SK-N-SH (cell line): Measurements from ENCODE around the gene SRD5A2. TPM values are rescaled to one million over a fixed set of nuclear protein-coding genes. Genes with fewer than 3 reads are reported as not detected.

ENCODE experiments used
- CTCF ChIA-PET: fragments of 300-600, 350-600 bp; formaldehyde crosslinking; extraction: SDS; loops from one replicate; lab custom pipeline; 2021; lab: Yijun Ruan, JAX
- POLR2A ChIA-PET: fragments of 350-600 bp; sonication (Branson Sonifier 250); formaldehyde crosslinking; extraction: SDS; loops from one replicate; lab custom pipeline; 2020; ENCODE audit warnings: antibody characterized with exemption, inconsistent platforms; lab: Yijun Ruan, JAX
- DNase-seq: peaks from one replicate; pipeline ENCODE4 v3.0.0; 2012
- H2AFZ ChIP-seq: fragments of 200-600 bp; sonication (generic); 2 replicates; pipeline ENCODE4 v1.8.1; 2016; ENCODE audit warnings: antibody characterized with exemption, mild to moderate bottlenecking, low read depth
- H3F3A ChIP-seq: fragments of 200-600 bp; sonication (generic); replicated peaks from 2 replicates; pipeline ENCODE3; 2016; ENCODE audit warnings: antibody characterized with exemption, mild to moderate bottlenecking; ENCODE audit not compliant: insufficient read depth
- H3K27ac ChIP-seq, 2 experiments: fragments of 200-500 bp in 1 of 2; fragments of 200-600 bp in 1 of 2; sonication (Bioruptor generic) in 1 of 2; sonication (generic), shearing (Covaris generic) in 1 of 2; 2 replicates each; pipeline versions ENCODE4 v1.5.1 to v1.6.1; 2014 to 2016; ENCODE audit warnings: low read depth in 2 of 2, inconsistent platforms in 1 of 2, low read length in 1 of 2, mild to moderate bottlenecking in 1 of 2, mixed read lengths in 1 of 2
- H3K27me3 ChIP-seq: fragments of 200-600 bp; sonication (generic), shearing (Covaris generic); 2 replicates; pipeline ENCODE4 v1.6.1; 2016; ENCODE audit warnings: mixed run types; ENCODE audit not compliant: insufficient read depth
- H3K36me3 ChIP-seq, 2 experiments: fragments of 200-500 bp in 1 of 2; fragments of 200-600 bp in 1 of 2; sonication (Bioruptor generic) in 1 of 2; sonication (generic) in 1 of 2; replicated peaks in 1 of 2; 2 replicates each; pipeline versions ENCODE3 to v1.5.1; 2014 to 2016; ENCODE audit warnings: low read length in 1 of 2, mild to moderate bottlenecking in 1 of 2; ENCODE audit not compliant: insufficient read depth in 2 of 2, control insufficient read depth in 1 of 2
- H3K4me1 ChIP-seq, 2 experiments: fragments of 200-500 bp in 1 of 2; fragments of 200-600 bp in 1 of 2; sonication (Bioruptor generic) in 1 of 2; sonication (generic), shearing (Covaris generic) in 1 of 2; 2 replicates each; pipeline versions ENCODE4 v1.5.1 to v1.6.1; 2014 to 2016; ENCODE audit warnings: low read depth in 1 of 2, low read length in 1 of 2, mixed run types in 1 of 2; ENCODE audit not compliant: insufficient read depth in 2 of 2, control insufficient read depth in 1 of 2
- H3K4me2 ChIP-seq: fragments of 200-600 bp; sonication (generic), shearing (Covaris generic); 2 replicates; pipeline ENCODE4 v1.6.1; 2017; ENCODE audit warnings: mixed run types
- H3K4me3 ChIP-seq, 2 experiments: fragments of 200-500 bp in 1 of 2; fragments of 200-600 bp in 1 of 2; sonication (Bioruptor generic) in 1 of 2; sonication (generic), shearing (Covaris generic) in 1 of 2; 2 replicates each; pipeline versions ENCODE4 v1.5.1 to v1.8.1; 2014 to 2016; ENCODE audit warnings: low read depth in 2 of 2, inconsistent platforms in 1 of 2, low read length in 1 of 2, mild to moderate bottlenecking in 1 of 2, mixed read lengths in 1 of 2, moderate library complexity in 1 of 2
- H3K79me2 ChIP-seq: fragments of 200-600 bp; sonication (generic); 2 replicates; pipeline ENCODE4 v1.8.1; 2017; ENCODE audit warnings: mild to moderate bottlenecking; ENCODE audit not compliant: insufficient read depth
- H3K9ac ChIP-seq: fragments of 200-600 bp; sonication (generic); 2 replicates; pipeline ENCODE4 v1.6.1; 2017; ENCODE audit warnings: mixed run types
- H3K9me2 ChIP-seq: fragments of 200-600 bp; sonication (generic); 2 replicates; pipeline ENCODE4 v1.6.1; 2017; ENCODE audit warnings: mixed run types
- H3K9me3 ChIP-seq: fragments of 200-600 bp; sonication (generic); 2 replicates; pipeline ENCODE4 v1.6.1; 2017; ENCODE audit warnings: mixed run types, mild to moderate bottlenecking, moderate library complexity
- H4K20me1 ChIP-seq: fragments of 200-600 bp; sonication (generic); 2 replicates; pipeline ENCODE4 v1.6.1; 2017; ENCODE audit warnings: mild to moderate bottlenecking, mixed run types; ENCODE audit not compliant: insufficient read depth
- CHD2 ChIP-seq: fragments of 150-350 bp; IDR thresholded peaks from 2 replicates; pipeline ENCODE4 v1.6.1; 2018; ENCODE audit warnings: low read length; ENCODE audit not compliant: partially characterized antibody
- ELF1 ChIP-seq: IDR thresholded peaks from 2 replicates; pipeline ENCODE4 v1.4.0; 2012
- EP300 ChIP-seq, 2 experiments: IDR thresholded peaks; 2 replicates each; pipeline versions ENCODE4 v1.4.0 to v1.6.1; 2012; ENCODE audit warnings: borderline replicate concordance in 1 of 2, low read depth in 1 of 2, low read length in 1 of 2
- FOSL2 ChIP-seq: IDR thresholded peaks from 2 replicates; pipeline ENCODE4 v1.4.0; 2012; ENCODE audit warnings: low read depth, mild to moderate bottlenecking, moderate library complexity, borderline replicate concordance
- FOXJ3 ChIP-seq: sonication (generic); formaldehyde crosslinking; IDR thresholded peaks from 2 replicates; pipeline ENCODE4 v1.5.1; 2020; ENCODE audit warnings: mild to moderate bottlenecking, missing genetic modification reagents
- GABPA ChIP-seq: IDR thresholded peaks from 2 replicates; pipeline ENCODE4 v1.4.0; 2012; ENCODE audit warnings: low read depth, mild to moderate bottlenecking
- GATA2 ChIP-seq: sonication (generic); formaldehyde crosslinking; IDR thresholded peaks from 2 replicates; pipeline ENCODE4 v1.5.0; 2020; ENCODE audit warnings: mild to moderate bottlenecking, missing genetic modification reagents
- MAX ChIP-seq: IDR thresholded peaks from 2 replicates; pipeline ENCODE4 v1.4.0; 2012; ENCODE audit warnings: low read depth
- PBX3 ChIP-seq: IDR thresholded peaks from 2 replicates; pipeline ENCODE4; 2012
- POLR2AphosphoS5 ChIP-seq: IDR thresholded peaks from 2 replicates; pipeline ENCODE4 v1.6.1; 2012; ENCODE audit warnings: low read depth, low read length
- RAD21 ChIP-seq: IDR thresholded peaks from 2 replicates; pipeline ENCODE4 v1.6.1; 2012; ENCODE audit warnings: mild to moderate bottlenecking, low read length
- RFX5 ChIP-seq: IDR thresholded peaks from 2 replicates; pipeline ENCODE4 v1.6.1; 2012; ENCODE audit warnings: mild to moderate bottlenecking, improper control_type of control experiment, low read length
- SIN3A ChIP-seq: IDR thresholded peaks from 2 replicates; pipeline ENCODE4 v1.6.1; 2012; ENCODE audit warnings: low read depth, mild to moderate bottlenecking, low read length, moderate library complexity, borderline replicate concordance
- TAF1 ChIP-seq: IDR thresholded peaks from 2 replicates; pipeline ENCODE4 v1.6.1; 2012; ENCODE audit warnings: low read depth, mild to moderate bottlenecking, low read length, moderate library complexity, borderline replicate concordance
- TCF12 ChIP-seq: IDR thresholded peaks from 2 replicates; pipeline ENCODE4 v1.4.0; 2012
- TEAD4 ChIP-seq: IDR thresholded peaks from 2 replicates; pipeline ENCODE4 v1.4.0; 2012; ENCODE audit warnings: mild to moderate bottlenecking, borderline replicate concordance; ENCODE audit not compliant: insufficient read depth
- YY1 ChIP-seq: IDR thresholded peaks from 2 replicates; pipeline ENCODE4 v1.4.0; 2012; ENCODE audit warnings: low read depth, mild to moderate bottlenecking
- ZBTB33 ChIP-seq: IDR thresholded peaks from 2 replicates; pipeline ENCODE4 v1.4.0; 2012; ENCODE audit warnings: low read depth, borderline replicate concordance
- WGBS: methylation state at CpG from one replicate; pipeline ENCODE4 v1.1.6; 2017; ENCODE audit warnings: low lambda C conversion rate; 5-methylcytosine and 5-hydroxymethylcytosine counted together
- polyA plus RNA-seq, 3 experiments: library from polyadenylated mRNA; depleted of rRNA; stranded (reverse); fragments of >200 nt; gene quantifications; 2 replicates each; pipeline ENCODE4 v1.2.3, GENCODE V29; 2012
- TF ChIP-seq, protein P1 (sequence below): fragments of 150-350 bp; IDR thresholded peaks from 2 replicates; pipeline ENCODE4 v1.6.1; 2017; ENCODE audit warnings: antibody characterized with exemption, low read length, low read depth, borderline replicate concordance

Gene SRD5A2
- polyA plus RNA-seq, 1 of the 3 experiments (the other 2 are of a cell fraction): not detected

GRCh38 chr2:31563273-31563839, 17.4 kb downstream of the SRD5A2 start:
- ChIA-PET CTCF (no interaction called here), POLR2A (no interaction called here)
- no peak overlapping the region for H2AFZ ChIP-seq
- no peaks in the 10 kb centered on the region for H3K9me3 ChIP-seq
- H3K9me2 ChIP-seq: no peaks in the 10 kb centered on the region
- WGBS: 3% methylated on average over 1 of the region's 1 CpG
- DNase-seq: no peak
- no peak overlapping the region for H3K4me3 ChIP-seq
- H3K4me2 ChIP-seq: no peak overlapping the region
- no peaks in the 10 kb centered on the region for H3K36me3 ChIP-seq
- no peaks in the 10 kb centered on the region for H3K79me2 ChIP-seq
- H3K27me3 ChIP-seq: no peaks in the 10 kb centered on the region
- H3K27ac ChIP-seq: no peak overlapping the region
- no peaks in the 10 kb centered on the region for H3K4me1 ChIP-seq
- no peaks in the 10 kb centered on the region for H4K20me1 ChIP-seq
- H3K9ac ChIP-seq: no peak overlapping the region
- no peaks in the 10 kb centered on the region for H3F3A ChIP-seq
- TF ChIP-seq, protein P1, sequence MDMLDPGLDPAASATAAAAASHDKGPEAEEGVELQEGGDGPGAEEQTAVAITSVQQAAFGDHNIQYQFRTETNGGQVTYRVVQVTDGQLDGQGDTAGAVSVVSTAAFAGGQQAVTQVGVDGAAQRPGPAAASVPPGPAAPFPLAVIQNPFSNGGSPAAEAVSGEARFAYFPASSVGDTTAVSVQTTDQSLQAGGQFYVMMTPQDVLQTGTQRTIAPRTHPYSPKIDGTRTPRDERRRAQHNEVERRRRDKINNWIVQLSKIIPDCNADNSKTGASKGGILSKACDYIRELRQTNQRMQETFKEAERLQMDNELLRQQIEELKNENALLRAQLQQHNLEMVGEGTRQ: no peak
- no peak for TF ChIP-seq GABPA
- no peak for TF ChIP-seq ZBTB33
- no peak for TF ChIP-seq GATA2 (CRISPR knock-in tag)
- TF ChIP-seq TEAD4: no peak
- TF ChIP-seq CHD2: no peak
- no peak for TF ChIP-seq SIN3A
- TF ChIP-seq PBX3: no peak
- TF ChIP-seq TAF1: no peak
- TF ChIP-seq TCF12: no peak

- CTCF ChIA-PET: interaction anchor here (1.2 to 1.5 kb wide), 2 partner anchors 12 to 391 kb away, joined by 4 to 6 read pairs; no protein-coding TSS in a partner anchor
- no peak for TF ChIP-seq ELF1
- no peak for TF ChIP-seq POLR2AphosphoS5
- no peak for TF ChIP-seq FOXJ3 (CRISPR knock-in tag)
- TF ChIP-seq MAX: no peak
- TF ChIP-seq, protein P1: no peak
- TF ChIP-seq GATA2 (CRISPR knock-in tag): no peak
- no peak for TF ChIP-seq RFX5
- TF ChIP-seq EP300 (IDR thresholded peaks at IDR 0.05; ENCODE audit: borderline replicate concordance in 1 of 2, low read depth in 1 of 2, low read length in 1 of 2): no peak
- no peak for TF ChIP-seq YY1
- TF ChIP-seq TEAD4: no peak
- no peak for TF ChIP-seq RAD21
- no peak for TF ChIP-seq TCF12
- no peak for TF ChIP-seq CHD2
- TF ChIP-seq FOSL2: no peak
- TF ChIP-seq ZBTB33: no peak
- TF ChIP-seq SIN3A: no peak
Measured at GRCh38 chr2:31561823-31562222, 18.9 kb downstream of the SRD5A2 start.

More at GRCh38 chr2:31561823-31562222, 18.9 kb downstream of the SRD5A2 start:
- Histone ChIP-seq H2AFZ (no peak overlapping the region), H3K27me3 (no peaks in the 10 kb centered on the region), H3K4me1 (no peaks in the 10 kb centered on the region), H3F3A (no peaks in the 10 kb centered on the region), H4K20me1 (no peaks in the 10 kb centered on the region), H3K4me2 (no peak overlapping the region), H3K9me3 (no peaks in the 10 kb centered on the region), H3K36me3 (no peaks in the 10 kb centered on the region), H3K9me2 (no peaks in the 10 kb centered on the region), H3K27ac (no peak overlapping the region), H3K9ac (no peak overlapping the region), H3K4me3 (no peak overlapping the region), H3K79me2 (no peaks in the 10 kb centered on the region)
- POLR2A ChIA-PET: no interaction called here
- WGBS: 7% methylated on average over 1 of the region's 1 CpG
- no peak for DNase-seq
